Uterus (tissue), 4 donors: ENCODE measurements around the gene IFT20. TPM values are rescaled to one million over a fixed set of nuclear protein-coding genes. Genes with fewer than 3 reads are reported as not detected.

Experiments used
- DNase-seq, 2 donors: peaks; one replicate each; pipeline ENCODE4 v3.0.0-alpha.2; 2019 to 2020
- H3K27ac ChIP-seq, 2 donors: fragments of 200-600 bp; sonication (generic); 1 replicate in 1 of 2; 2 replicates in 1 of 2; pipeline ENCODE4 v1.5.1; 2016 to 2018
- H3K27me3 ChIP-seq, 2 donors: fragments of 200-600 bp; sonication (generic); one replicate each; pipeline ENCODE4 v1.5.1; 2018 to 2019; ENCODE audit warnings: control low read depth in 1 of 2
- H3K36me3 ChIP-seq, 2 donors: fragments of 200-600 bp; sonication (generic); one replicate each; pipeline ENCODE4 v1.5.1; 2019; ENCODE audit warnings: control low read depth in 1 of 2
- H3K4me1 ChIP-seq, 2 donors: fragments of 200-600 bp; sonication (generic); one replicate each; pipeline ENCODE4 v1.5.1; 2018 to 2019; ENCODE audit warnings: control low read depth in 1 of 2
- H3K4me3 ChIP-seq, 2 donors: fragments of 200-600 bp; sonication (generic); 1 replicate in 1 of 2; 2 replicates in 1 of 2; pipeline ENCODE4 v1.5.1; 2018 to 2019; ENCODE audit warnings: mild to moderate bottlenecking in 1 of 2
- H3K9me3 ChIP-seq, 2 donors: fragments of 200-600 bp; sonication (generic); one replicate each; pipeline ENCODE4 v1.5.1; 2019; ENCODE audit warnings: control low read depth in 1 of 2
- CTCF ChIP-seq, 4 experiments: fragments of 200-600 bp in 2 of 4; fragments of 450-650 bp in 2 of 4; sonication (generic) in 2 of 4; IDR thresholded peaks; one replicate each; pipeline ENCODE4 v1.5.1; 2016 to 2019; ENCODE audit warnings: antibody characterized with exemption in 4 of 4, mild to moderate bottlenecking in 2 of 4, moderate library complexity in 1 of 4
- POLR2A ChIP-seq, 2 donors: fragments of 450-650 bp; IDR thresholded peaks; one replicate each; pipeline ENCODE4 v1.6.1; 2016; ENCODE audit warnings: antibody characterized with exemption in 2 of 2, mild to moderate bottlenecking in 1 of 2, moderate library complexity in 1 of 2
- intact Hi-C: fragments of 100-400 bp; cut with DNase I; formaldehyde crosslinking; loops from one replicate; pipeline ENCODE4 v1.15.1; 2023; ENCODE audit warnings: low total_unique reads
- total RNA-seq, 4 donors: library from RNA; depleted of rRNA in 3 of 4; stranded (reverse); fragments of >200 nt in 3 of 4; gene quantifications; one replicate each; pipeline versions ENCODE4 v1.1.0 to v1.2.4, GENCODE V29; 2014 to 2023
- donor health status: DM: yes; HTN: yes; CAD: no.

Gene IFT20
- total RNA-seq, 4 donors from 2014 or later = 30.5 to 241 (median 59.1) TPM

DNA sequence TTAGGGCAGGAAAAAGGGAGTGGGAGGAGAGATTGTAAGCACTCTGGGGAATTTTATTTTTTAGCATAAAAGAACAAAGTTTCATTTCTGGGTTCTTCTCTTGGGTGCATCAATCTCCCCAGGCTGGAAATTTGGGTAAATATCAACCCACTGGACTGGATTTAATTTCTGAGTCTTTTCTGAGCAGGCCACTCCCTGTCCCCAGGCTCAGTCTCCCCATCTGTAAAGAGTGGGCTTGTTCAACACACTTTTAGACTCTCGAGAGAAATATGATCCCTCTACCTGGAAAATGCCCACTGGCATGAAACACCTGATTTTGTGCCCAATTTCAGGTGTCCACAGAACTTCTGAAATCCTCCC, 35.5 kb upstream of the IFT20 start:
- intact Hi-C loops = no loop called here
- H3K4me3 ChIP-seq = peak overlapping the region; percentile 50 to 55
- TF ChIP-seq POLR2A (IDR thresholded peaks at IDR 0.05) (no peak), CTCF (IDR thresholded peaks at IDR 0.05) (no peak)

DNA sequence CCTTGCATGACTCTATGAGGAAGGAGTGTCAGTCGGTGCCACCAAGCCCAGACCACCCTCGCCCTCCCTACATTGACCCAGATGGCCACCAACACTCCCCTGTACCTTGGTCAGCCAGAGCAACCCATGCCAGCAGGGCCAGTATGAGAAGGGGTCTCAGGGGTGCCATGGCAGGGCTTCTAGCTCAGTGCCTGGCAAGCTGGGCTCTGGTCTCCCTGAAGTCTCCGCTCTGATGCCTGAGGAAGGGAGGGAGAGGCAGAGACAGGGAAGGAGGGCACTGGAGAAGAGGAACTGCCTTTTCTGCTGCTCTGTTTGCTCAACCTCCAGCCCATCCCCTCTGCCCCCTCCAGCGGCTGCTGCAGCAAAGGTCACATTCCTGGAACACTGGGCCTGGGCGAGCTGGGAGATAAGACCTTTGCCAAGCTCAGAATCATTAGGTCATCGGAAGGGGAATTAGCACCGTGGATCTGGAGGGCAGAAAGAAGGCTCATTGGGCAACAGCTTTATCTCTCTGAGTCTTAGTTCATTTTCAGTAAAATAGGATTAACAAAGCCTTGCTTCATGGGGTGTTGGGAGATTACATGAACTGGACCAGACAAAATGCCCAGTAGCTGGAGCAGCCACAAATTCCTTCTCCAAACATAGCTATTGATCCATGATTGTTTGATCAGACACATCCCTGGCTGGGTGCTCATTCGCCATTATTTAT, 34.9 kb upstream of the IFT20 start, which contains the start of gene VTN:
VTN (minus strand) TSS at position 273 of the 709 bp plus-strand sequence; CDS start at position 169, 104 bp downstream.
- H3K4me3 ChIP-seq = peak within 1 kb of the TSS; percentile 50 to 55
- peaks cover 5 to 10% of the 10 kb centered on the region in 2 donors for H3K4me1 ChIP-seq
- peak within 1 kb of the TSS; percentile 77 to 83 for H3K27ac ChIP-seq
- DNase-seq = peak in 1 of 2 donors; percentile 44
- H3K9me3 ChIP-seq = no peaks in the 10 kb centered on the region
- H3K36me3 ChIP-seq = no peaks in the 10 kb centered on the region
- H3K27me3 ChIP-seq = no peaks in the 10 kb centered on the region
- no peak for TF ChIP-seq CTCF (IDR thresholded peaks at IDR 0.05)
- TF ChIP-seq POLR2A (IDR thresholded peaks at IDR 0.05) = no peak
- intact Hi-C loops = no loop called here

More for the DNA sequence above, 35.5 kb upstream of the IFT20 start:
- peak overlapping the region; percentile 77 to 83 for H3K27ac ChIP-seq
- H3K36me3 ChIP-seq = no peaks in the 10 kb centered on the region
- H3K27me3 ChIP-seq = no peaks in the 10 kb centered on the region
- H3K4me1 ChIP-seq = peaks cover 5 to 10% of the 10 kb centered on the region in 2 donors
- DNase-seq = no peak
- H3K9me3 ChIP-seq = no peaks in the 10 kb centered on the region

DNA sequence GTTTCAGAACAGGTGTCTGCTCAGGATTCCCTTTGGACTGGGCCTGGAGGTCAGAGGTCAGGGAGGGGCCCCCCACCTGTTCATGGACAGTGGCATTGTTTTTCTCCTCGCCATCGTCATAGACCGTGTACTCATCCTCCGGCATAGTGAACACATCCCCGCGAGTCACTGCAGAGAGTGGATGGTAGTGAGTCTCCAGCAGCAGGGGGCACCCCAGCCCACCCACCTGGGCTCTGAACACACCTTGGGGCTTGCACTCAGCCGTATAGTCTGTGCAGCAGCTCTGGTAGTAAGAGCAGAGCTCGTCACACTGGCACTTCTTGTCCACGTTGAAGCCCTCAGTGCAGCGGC, 34.4 kb upstream of the IFT20 start:
- intact Hi-C loops = no loop called here
- peaks cover 5 to 10% of the 10 kb centered on the region in 2 donors for H3K4me1 ChIP-seq
- H3K27me3 ChIP-seq = no peaks in the 10 kb centered on the region
- H3K9me3 ChIP-seq = no peaks in the 10 kb centered on the region
- no peak overlapping the region for H3K4me3 ChIP-seq
- H3K27ac ChIP-seq = no peak overlapping the region
- no peak for TF ChIP-seq CTCF (IDR thresholded peaks at IDR 0.05)
- no peak for TF ChIP-seq POLR2A (IDR thresholded peaks at IDR 0.05)
- no peak for DNase-seq
- H3K36me3 ChIP-seq = no peaks in the 10 kb centered on the region

DNA sequence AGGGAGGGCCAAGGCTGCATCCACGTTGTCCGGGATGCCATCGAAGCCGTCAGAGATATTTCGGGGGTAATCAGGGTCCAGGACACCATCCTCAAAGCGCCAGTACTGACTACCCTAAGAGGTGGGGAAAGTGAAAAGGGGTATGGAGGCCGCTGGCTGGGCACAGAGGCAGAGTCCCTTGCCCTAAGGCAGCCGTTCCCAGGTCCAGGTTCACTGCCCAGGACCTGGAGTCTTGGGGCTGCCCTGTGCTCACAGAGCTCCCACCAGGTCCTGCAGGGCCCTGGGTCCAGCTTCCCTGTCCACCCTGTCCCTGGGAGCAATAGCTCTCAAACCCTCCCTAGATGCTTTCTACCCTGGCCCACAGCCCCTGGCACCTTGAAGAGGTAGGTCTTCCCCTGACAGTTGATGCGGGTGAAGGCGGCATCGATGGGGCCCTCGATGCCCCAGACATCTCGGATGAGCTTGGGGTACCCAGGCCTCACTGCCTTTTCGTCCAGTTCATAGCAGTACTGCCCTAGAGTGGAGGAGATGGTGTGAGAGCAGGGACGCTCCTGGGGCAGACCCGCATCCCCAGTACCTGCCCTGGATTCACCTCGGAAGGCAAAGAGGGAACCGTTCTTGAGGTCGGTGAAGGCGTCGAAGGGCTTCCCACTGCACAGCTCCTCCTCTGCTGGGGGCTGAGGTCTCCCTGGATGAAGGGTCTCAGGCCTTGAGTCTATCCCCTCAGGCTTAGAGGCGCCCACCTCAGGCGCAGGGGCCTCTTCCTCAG, 33.8 kb upstream of the IFT20 start:
- no peak overlapping the region for H3K4me3 ChIP-seq
- TF ChIP-seq CTCF (IDR thresholded peaks at IDR 0.05) = no peak
- TF ChIP-seq POLR2A (IDR thresholded peaks at IDR 0.05) = no peak
- H3K27ac ChIP-seq = no peak overlapping the region
- intact Hi-C loops = no loop called here
- no peaks in the 10 kb centered on the region for H3K9me3 ChIP-seq
- H3K4me1 ChIP-seq = peaks cover 5 to 10% of the 10 kb centered on the region in 2 donors
- H3K36me3 ChIP-seq = no peaks in the 10 kb centered on the region
- H3K27me3 ChIP-seq = no peaks in the 10 kb centered on the region
- DNase-seq = no peak

DNA sequence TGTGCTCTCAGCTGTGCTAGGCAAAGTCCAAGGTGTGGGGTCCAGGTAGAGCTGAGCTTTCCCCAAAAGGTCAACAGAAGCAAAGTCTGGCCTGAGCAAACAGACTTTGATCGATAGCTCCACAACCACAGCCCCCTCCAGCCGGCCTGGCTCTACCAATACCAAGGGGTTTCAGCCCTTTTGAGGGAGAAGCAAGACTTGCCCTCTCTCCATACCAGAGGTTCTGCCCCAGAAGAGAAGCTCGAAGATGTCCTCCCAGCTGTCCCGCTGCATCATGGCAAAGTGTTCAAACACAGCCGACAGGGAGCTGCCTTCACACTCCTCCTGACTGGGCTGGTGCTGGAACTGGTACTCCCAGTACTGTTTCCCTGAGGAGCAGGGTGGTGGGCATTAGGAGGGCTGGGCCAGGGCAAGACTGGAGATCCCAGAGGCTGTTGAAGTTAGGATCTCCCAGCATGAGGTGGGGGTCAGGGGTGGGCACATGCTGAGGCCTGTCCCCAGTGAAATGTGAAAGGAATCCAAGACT, 33.1 kb upstream of the IFT20 start:
- no peak for DNase-seq
- TF ChIP-seq CTCF (IDR thresholded peaks at IDR 0.05) (no peak), POLR2A (IDR thresholded peaks at IDR 0.05) (no peak)
- H3K27ac ChIP-seq = no peak overlapping the region
- peaks cover 5 to 7% of the 10 kb centered on the region in 2 donors for H3K4me1 ChIP-seq
- no peaks in the 10 kb centered on the region for H3K9me3 ChIP-seq
- intact Hi-C loops = no loop called here
- no peaks in the 10 kb centered on the region for H3K36me3 ChIP-seq
- H3K27me3 ChIP-seq = no peaks in the 10 kb centered on the region
- no peak overlapping the region for H3K4me3 ChIP-seq
